HepG2 (cell line): Measurements from ENCODE around the gene TSG101. TPM values are rescaled to one million over a fixed set of nuclear protein-coding genes. Genes with fewer than 3 reads are reported as not detected.

Experiments used
- polyA plus RNA-seq, 8 experiments: library from polyadenylated mRNA; depleted of rRNA in 3 of 8; stranded (reverse) in 7 of 8; unstranded in 1 of 8; fragments of >200 nt; fragmentation: Illumina TruSeq in 4 of 8; extraction: Trizol in 4 of 8; gene quantifications; 2 replicates each; pipeline versions ENCODE4 v1.2.1 to v1.2.3, GENCODE V29; 2011 to 2016; ENCODE audit warnings: low read depth in 4 of 8, missing spikeins in 1 of 8, mixed read lengths in 1 of 8; ENCODE audit not compliant: insufficient read depth in 1 of 8
- total RNA-seq, 5 experiments: library from RNA; depleted of rRNA; stranded (reverse); fragments of >200 nt; fragmentation: Illumina TruSeq; extraction: Trizol; gene quantifications; 2 replicates each; pipeline ENCODE4 v1.2.3, GENCODE V29; 2016; ENCODE audit warnings: low read depth in 1 of 5

Gene TSG101
- total and polyA plus RNA-seq, 2 of the 13 experiments (the other 11 are each of a cell fraction or from before 2014, with no cell fraction given): 69.3 to 206 TPM

Other genes starting within 250 kb of the TSG101 start
- 25.5 and 31.8 TPM in 2 replicates for gene HPS5, start 204.8 kb downstream of the TSG101 start, total RNA-seq (2016; rRNA removed; fragmentation: Illumina TruSeq; extraction: Trizol)
- 5.4 and 6.6 TPM in 2 replicates for gene HPS5, start 204.8 kb downstream of the TSG101 start, polyA plus RNA-seq (2011; rRNA removed)
- 51.4 and 70.0 TPM in 2 replicates for gene GTF2H1, start 204.4 kb downstream of the TSG101 start, total RNA-seq (2016; rRNA removed; fragmentation: Illumina TruSeq; extraction: Trizol)
- 15.2 and 15.7 TPM in 2 replicates for gene GTF2H1, start 204.4 kb downstream of the TSG101 start, polyA plus RNA-seq (2011; rRNA removed)
- gene LDHA, start 132.4 kb downstream of the TSG101 start, total RNA-seq (2016; rRNA removed; fragmentation: Illumina TruSeq; extraction: Trizol): 805 and 1,257 TPM in 2 replicates
- 1,112 and 1,547 TPM in 2 replicates for gene LDHA, start 132.4 kb downstream of the TSG101 start, polyA plus RNA-seq (2011; rRNA removed)
- gene LDHC, start 114.6 kb downstream of the TSG101 start, total RNA-seq (2016; rRNA removed; fragmentation: Illumina TruSeq; extraction: Trizol): not detected in 2 replicates
- not detected in 2 replicates for gene LDHC, start 114.6 kb downstream of the TSG101 start, polyA plus RNA-seq (2011; rRNA removed)
- gene LDHAL6A, start 71.1 kb downstream of the TSG101 start, total RNA-seq (2016; rRNA removed; fragmentation: Illumina TruSeq; extraction: Trizol): not detected in 2 replicates
- not detected in 2 replicates for gene LDHAL6A, start 71.1 kb downstream of the TSG101 start, polyA plus RNA-seq (2011; rRNA removed)
- 13.7 and 21.1 TPM in 2 replicates for gene UEVLD, start 61.8 kb upstream of the TSG101 start, total RNA-seq (2016; rRNA removed; fragmentation: Illumina TruSeq; extraction: Trizol)
- 5.4 and 5.7 TPM in 2 replicates for gene UEVLD, start 61.8 kb upstream of the TSG101 start, polyA plus RNA-seq (2011; rRNA removed)
- 4.8 and 5.4 TPM in 2 replicates for gene MISFA, start 72.8 kb upstream of the TSG101 start, total RNA-seq (2016; rRNA removed; fragmentation: Illumina TruSeq; extraction: Trizol)
- 0.90 and 1.4 TPM in 2 replicates for gene MISFA, start 72.8 kb upstream of the TSG101 start, polyA plus RNA-seq (2011; rRNA removed)
- 14.8 and 22.2 TPM in 2 replicates for gene SPTY2D1, start 107.4 kb upstream of the TSG101 start, total RNA-seq (2016; rRNA removed; fragmentation: Illumina TruSeq; extraction: Trizol)
- 5.4 and 6.9 TPM in 2 replicates for gene SPTY2D1, start 107.4 kb upstream of the TSG101 start, polyA plus RNA-seq (2011; rRNA removed)
- gene TMEM86A, start 171.8 kb upstream of the TSG101 start, total RNA-seq (2016; rRNA removed; fragmentation: Illumina TruSeq; extraction: Trizol): 0.07 TPM in 1 of 2 replicates, not detected in the other
- gene TMEM86A, start 171.8 kb upstream of the TSG101 start, polyA plus RNA-seq (2011; rRNA removed): 0.03 and 0.04 TPM in 2 replicates
- not detected in 2 replicates for gene IGSF22, start 199.2 kb upstream of the TSG101 start, total RNA-seq (2016; rRNA removed; fragmentation: Illumina TruSeq; extraction: Trizol)
- gene IGSF22, start 199.2 kb upstream of the TSG101 start, polyA plus RNA-seq (2011; rRNA removed): not detected in 2 replicates